Measurements from ENCODE around the gene TRIM46.
"Not testable (repeated sequence)": the region's sequence is repeated elsewhere in the genome, so short reads cannot be mapped to it uniquely, and the experiment has no call there.

The TRIM46 gene

DNA sequence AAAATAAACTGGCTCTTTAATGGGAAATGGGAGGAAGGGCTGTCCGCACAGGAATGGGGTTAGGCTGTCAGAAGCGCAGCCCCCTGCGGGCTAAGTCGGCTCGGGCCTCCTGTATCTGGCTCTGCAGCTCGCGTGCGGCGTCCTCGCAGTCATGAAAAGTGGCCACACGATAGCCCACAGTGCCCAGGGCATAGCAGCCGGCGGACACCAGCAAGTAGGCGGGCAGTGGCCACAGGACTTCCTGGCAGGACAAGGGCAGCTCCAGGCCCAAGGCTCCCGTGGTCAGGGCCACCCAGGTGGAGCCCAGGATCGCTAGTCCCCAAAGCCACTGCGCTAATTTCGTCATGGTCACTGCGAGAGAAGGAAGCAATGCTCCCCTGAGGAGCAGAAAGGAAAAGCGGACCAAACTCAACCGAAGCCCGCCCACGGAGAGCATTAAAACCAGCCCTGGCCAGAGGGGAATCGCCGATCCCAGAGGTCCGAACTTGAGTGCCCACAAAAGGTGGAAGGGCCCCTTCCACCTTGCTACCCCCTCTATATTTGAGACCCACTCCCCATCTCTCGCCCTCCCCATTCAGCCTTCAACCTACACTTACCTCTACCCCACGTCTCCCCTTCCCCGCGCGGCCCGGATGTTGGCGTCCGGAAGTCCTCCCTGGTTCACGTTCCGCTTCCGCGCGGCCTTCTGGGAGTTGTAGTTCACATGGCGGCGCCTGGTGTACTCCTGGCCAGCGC lies 33.6 kb upstream of the TRIM46 start, which contains the start of gene DPM3:
Gene DPM3, minus strand, starts transcription at position 637 of the 735 bp plus-strand sequence. Its CDS starts 291 bp downstream, at position 346.
- peak; percentile 68 for DNase-seq

DNA sequence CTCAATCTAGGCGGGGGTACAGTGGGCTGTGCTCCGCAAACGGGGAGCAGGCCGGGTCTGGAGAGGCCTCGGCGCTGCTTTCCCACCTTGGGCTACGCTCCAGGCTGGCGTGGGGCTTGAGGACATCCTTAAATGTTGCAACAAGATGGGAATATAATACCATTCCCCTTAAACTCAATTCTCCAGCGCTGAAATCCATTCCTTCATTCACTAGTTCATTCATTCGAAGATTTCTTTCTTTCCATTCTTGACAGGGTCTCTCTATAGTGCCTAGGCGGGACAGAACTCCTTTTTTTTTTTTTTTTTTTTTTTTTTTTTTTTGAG lies 33.1 kb upstream of the TRIM46 start:
- DNase-seq, result no peak

DNA sequence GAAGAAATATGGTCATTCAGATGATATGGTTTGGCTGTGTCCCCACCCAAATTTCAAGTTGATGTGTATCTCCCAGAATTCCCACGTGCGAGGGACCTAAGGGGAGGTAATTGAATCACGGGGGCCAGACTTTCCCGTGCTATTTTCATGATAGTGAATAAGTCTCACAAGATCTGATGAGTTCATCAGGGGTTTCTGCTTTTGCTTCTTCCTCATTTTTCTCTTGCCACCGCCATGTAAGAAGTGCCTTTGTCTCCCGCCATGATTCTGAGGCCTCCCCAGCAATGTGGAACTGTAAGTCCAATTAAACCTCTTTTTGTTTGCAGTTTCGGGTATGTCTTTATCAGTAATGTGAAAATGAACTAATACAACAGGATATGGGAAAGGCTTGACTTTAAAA lies 31.9 kb upstream of the TRIM46 start:
- no peak for DNase-seq

DNA sequence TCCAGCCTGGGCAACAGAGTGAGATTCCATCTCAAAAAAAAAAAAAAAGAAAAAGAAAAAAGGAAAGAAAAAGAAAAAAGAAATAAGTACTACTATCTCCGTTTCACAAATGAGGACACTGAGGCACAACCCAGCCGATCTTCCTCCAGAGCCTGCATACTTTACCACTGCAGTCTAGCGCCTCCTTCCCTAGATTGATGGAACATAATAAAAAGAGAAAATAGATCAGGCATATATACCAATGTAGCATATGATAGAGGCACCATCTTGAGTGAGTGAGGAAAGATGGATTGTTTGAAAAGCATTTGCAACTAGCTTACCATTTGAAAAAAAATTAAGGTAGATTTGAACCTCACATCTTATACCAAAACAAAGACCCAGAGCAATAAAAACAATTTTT lies 28.2 kb upstream of the TRIM46 start:
- DNase-seq, result no peak

DNA sequence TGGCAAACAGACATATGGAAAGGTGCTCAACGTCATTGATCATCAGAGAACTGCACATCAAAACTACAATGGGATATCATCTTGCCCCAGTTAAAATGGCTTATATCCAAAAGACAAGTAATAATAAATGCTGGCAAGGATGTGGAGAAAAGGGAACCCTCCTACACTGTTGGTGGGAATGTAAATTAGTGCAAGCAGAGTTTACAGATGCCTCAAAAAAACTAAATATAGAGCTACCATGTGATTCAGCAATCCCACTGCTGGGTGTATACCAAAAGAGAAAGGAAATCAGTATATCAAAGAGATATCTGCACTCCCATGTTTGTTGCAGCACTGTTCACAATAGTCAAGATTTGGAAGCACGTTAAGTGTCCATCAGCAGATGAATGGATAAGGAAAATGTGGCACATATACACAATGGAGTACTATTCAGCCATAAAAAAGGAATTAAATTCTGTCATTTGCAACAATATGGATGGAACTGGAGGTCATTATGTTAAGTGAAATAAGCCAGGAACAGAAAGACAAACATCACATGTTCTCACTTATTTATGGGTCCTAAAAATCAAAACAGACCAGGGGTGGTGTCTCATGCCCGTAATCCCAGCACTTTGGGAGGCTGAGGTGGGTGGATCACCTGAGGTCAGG lies 17.5 kb upstream of the TRIM46 start:
- DNase-seq, result not testable (repeated sequence)

DNA sequence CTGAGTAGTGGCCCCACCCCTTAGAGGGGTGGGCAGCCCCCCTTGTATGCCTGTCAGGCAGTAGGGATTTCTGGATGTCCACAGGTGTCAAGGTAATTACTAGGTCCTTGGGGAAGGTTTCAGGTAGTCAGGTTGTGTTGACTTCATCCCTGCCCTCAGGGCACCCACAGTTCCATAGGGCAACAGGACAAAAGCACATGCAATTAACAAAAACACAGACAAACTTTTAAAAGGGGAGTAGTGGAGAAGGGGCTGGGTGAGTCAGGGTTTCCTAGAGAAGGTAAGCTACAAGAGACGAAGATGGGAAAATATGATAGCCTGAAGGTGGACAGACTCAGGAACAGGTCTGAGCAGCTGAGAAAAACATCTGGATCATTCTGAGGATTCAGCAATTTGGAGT lies 14.7 kb upstream of the TRIM46 start:
- DNase-seq, result no peak

DNA sequence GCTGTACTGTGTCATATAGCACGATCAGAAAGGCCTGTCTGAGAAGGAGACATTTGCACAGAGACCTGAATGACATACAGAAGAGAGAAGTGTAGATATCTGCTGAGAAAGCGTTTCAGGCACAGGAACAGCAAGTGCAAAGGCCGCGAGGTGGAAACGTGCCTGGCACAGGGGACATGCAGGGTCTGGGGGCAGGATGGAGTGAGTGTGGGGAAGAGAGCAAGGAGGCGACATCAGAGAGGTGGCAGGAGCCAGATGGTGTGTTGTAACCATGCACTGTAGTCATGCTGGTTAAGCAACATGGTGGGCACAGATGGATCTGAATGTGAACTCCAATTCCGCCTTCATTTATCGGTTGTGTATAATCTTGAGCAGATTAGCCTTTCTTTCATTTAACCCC lies 13.5 kb upstream of the TRIM46 start:
- no peak for DNase-seq

DNA sequence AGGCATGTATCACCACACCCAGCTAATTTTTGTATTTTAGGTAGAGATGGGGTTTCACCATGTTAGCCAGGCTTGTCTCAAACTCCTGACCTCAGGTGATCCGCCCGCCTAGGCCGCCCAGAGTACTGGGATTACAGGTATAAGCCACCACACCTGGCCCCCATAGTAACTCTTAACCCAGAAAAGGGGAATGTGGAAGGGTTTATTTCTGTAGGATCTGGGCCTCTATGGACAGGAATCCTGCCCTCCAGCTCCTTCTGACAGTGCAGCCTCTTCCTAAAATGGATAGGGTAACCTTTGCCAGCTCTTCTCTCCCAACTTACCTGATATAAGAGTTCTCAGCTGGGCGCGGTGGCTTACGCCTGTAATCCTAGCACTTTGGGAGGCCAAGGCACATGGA lies 11.0 kb upstream of the TRIM46 start:
- not testable (repeated sequence) for DNase-seq

DNA sequence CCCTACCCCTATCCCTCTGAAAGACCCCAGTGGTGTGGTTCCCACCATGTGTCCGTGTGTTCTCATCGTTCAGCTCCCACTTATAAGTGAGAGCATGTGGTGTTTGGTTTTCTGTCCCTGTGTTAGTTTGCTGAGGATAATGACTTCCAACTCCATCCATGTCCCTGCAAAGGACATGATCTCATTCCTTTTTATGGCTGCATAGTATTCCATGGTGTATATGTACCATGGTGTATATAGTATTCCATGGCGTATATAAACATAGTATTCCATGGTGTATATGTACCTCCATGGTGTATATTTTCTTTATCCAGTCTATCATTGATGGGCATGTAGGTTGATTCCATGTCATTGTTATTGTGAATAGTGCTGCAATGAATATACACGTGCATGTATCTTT lies 9.9 kb upstream of the TRIM46 start:
- not testable (repeated sequence) for DNase-seq

DNA sequence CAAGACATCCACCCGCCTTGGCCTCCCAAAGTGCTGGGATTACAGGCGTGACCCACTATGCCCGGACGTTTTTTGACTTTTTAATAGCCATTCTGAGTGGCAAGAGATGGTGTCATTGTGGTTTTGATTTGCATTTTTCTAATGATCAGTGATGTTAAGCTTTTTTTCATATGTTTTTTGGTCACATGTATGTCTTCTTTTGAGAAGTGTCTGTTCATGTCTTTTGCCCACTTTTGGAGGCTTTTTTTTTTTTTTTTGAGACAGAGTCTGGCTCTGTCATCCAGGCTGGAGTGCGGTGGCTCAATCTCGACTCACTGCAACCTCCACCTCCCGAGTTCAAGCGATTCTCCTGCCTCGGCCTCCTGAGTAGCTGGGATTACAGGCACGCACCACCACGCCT lies 9.0 kb upstream of the TRIM46 start:
- DNase-seq, result not testable (repeated sequence)

DNA sequence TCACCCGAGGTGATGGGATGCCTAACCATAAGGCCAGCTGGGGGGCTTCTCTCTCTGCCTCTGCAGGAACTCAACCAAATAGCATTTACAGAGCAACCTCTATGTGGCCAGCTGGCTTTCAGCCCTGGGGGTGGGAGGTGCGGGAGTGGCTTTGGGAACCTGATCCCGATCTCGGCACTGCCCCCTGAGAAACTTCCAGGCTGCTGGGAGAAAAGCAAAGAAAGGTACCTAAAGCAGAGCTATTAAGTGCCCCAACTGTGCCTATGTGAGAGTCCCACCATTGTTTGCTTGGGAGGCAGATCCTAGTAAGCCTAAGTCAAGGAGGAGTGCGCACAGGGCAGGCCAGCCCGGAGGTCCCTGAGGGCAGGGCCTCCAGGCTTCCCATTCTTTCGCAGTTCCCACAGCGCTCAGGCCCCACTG lies 7.6 kb upstream of the TRIM46 start:
- no peak for DNase-seq

DNA sequence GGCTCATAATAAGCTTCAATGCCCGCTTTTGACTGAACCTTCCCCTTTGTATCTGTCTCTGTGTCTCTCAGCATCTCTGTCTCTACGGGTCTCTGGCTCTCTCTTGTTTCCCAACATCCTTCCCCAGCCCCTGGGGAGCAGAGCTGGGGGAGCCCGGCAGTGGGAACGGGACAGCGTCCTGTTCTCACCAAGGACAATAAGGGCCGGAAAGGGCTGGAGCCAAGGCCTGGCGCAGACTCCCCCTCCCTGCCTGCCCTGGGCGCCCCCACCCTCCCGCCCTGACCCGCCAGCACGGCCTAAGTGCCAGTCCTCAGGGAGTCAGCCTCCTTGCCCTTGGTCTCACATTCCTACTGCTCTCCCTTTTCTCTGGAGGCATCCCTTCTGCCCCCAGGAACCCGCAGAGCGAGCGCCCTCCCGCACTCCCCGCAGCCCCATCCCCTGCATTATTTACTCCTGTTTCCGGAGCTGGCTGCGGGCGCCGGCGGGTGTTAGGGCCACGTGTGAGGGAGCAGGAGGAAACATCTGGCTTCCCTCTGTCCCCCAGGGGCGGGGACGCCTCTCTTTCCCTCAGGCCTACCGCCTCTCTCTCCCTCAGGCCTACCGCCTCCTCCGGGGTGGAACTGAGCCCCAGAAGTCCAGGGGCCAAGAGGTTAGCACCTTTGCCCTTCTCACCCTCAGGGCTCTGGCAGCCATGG lies 7.0 kb upstream of the TRIM46 start:
- no peak for DNase-seq

DNA sequence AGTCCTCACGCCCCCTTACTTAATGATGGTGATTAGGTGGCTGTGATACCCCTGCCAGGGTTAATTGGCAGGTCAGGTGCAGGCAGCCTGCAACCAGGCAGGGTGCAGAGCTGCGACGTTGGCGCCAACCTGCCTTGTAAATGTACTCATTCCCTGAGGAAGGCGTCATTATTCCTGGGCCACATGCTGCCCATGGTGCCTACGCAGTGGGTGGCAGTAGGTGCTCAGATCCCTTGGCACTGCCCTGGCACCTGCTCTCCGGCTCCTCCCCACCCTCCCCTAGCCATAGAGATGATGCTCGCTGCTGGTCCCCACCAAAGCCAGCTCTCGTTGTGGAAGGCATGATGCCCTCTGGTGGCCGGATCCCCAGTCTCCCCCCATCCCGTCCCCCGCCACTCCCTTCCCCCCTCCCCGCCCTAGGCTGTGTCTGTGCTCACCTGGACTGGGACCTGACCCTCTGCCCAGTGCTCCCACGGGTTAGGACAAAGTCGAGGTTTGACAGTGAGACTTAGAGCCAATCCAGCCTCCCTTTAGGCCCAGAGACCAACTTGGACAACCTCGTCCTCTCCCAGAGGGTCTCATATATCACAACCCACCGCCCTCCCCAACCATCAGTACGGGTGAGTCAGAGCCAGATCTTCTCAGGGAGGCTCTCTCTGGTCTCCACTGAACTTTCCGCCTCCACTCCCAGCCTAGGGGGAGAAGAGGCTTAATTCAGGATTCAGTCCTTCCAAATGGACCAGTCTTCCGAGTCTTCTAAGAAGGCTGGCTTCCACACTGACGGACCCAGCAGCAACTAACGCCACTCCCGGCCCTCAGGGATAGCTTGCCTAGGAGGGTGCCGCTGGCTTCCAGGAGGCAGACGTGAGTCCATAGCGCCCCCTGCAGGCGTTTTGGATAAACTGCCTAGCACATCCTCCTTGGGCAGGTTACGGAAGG lies 6.2 kb upstream of the TRIM46 start:
- no peak for DNase-seq

DNA sequence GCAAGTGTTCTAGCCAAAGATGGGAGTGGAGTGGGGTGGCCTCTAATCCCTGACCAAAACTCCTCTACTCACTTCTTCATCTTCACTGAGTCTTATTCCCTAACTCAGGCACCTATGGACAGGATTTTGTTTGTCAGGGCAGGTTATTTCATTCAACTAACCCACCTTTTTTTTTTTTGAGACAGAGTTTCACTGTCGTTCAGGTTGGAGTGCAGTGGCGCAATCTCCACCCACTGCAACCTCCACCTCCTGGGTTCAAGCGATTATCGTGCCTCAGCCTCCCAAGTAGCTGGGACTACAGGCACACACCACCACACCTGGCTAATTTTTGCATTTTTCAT lies 5.6 kb upstream of the TRIM46 start:
- not testable (repeated sequence) for DNase-seq

DNA sequence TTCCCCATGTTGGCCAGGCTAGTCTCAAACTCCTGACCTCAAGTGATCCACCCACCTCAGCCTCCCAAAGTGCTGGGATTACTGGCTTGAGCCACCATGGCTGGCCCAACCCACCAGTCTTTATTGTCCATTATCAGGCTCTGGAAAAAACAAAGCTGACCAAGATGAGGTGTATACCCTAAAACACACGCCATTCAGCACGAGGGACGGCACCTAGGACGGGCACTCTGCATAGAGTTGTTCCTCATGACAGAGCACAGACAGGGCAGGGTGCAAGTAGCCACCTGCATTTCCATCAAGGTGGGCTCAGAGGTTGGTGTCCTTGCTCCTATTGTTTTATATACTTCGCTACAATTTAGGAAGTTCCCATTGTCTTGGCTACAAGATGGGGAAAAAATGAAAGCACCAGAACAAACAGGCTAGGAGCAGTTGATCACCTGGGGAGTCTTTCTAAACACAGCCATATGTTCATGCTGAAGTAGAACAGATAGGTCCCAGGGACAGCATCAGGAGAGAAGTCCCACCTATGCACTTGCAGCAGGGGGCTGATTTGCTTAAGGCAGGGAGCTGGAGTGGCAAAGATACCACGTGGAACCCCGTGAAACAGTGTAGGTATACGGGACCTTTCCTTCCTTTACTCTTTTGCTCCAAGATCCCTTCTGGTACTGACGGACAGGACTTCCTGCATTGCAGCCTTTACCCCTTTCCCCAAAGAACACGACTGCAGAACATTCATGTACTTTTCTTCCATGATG lies 5.0 kb upstream of the TRIM46 start:
- DNase-seq, result no peak

DNA sequence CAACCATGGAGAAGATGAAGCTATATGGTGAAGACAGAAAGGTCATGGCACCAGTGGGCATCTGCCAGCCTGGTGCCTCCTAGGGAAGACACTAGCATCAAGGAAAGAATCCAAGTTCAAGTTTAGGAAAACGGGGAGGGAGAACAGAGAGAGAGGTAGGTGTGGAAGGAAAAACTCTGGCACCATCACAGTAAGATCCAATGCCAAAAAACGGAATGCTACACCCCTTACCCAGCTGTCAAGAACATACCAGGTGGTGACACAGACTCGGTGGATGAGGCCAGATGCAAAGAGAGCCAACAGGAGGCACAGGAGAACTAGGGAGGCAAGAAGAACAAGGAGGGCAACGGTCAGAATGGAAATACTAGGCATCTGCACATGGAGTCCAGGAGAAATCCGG lies 4.1 kb upstream of the TRIM46 start:
- no peak for DNase-seq

DNA sequence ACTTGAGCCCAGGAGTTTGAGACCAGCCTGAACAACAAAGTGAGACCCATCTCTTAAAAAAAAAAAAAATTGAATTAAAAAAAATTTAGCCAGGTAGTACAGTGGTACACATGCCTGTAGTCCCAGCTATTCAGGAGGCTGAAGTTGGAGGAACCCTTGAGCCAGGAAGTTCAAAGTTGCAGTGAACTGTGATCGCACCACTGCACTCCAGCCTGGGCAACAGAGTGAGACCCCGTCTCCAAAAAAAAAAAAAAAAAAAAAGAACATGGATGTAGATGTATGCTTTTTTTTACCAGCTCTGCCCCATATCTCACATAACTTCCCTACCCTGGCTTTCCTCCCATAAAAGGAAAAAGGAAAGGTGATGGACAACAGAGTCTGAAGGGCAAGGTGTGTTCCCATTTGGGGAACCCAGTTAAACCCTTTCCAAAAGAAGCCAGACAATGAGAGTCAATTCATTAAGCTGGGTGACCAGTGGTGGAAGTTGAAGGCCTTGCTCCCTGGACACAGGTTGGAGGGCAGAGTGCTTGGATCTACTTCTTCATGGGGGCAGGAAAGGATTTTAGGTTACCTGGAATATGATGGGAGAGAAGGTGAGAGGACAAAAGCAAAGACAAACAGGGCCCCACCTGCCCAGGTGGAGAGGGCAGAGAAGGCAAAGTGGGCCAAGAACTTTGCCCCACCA lies 3.4 kb upstream of the TRIM46 start:
- no peak for DNase-seq

DNA sequence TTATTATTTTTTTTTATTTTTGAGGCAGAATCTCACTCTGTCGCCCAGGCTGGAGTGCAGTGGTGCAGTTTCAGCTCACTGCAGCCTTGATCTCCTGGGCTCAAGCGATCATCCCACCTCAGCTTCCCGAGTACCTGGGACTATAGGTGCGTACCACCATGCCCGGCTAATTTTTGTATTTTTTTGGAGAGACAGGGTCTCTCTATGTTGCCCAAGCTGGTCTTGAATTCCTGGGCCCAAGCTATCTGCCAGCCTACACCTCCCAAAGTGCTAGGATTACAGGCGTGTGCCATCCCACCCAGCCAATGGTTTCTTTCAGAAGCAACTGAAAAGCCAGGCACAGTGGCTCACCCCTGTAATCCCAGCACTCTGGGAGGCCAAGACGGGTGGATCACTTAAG lies 2.8 kb upstream of the TRIM46 start:
- no peak for DNase-seq

DNA sequence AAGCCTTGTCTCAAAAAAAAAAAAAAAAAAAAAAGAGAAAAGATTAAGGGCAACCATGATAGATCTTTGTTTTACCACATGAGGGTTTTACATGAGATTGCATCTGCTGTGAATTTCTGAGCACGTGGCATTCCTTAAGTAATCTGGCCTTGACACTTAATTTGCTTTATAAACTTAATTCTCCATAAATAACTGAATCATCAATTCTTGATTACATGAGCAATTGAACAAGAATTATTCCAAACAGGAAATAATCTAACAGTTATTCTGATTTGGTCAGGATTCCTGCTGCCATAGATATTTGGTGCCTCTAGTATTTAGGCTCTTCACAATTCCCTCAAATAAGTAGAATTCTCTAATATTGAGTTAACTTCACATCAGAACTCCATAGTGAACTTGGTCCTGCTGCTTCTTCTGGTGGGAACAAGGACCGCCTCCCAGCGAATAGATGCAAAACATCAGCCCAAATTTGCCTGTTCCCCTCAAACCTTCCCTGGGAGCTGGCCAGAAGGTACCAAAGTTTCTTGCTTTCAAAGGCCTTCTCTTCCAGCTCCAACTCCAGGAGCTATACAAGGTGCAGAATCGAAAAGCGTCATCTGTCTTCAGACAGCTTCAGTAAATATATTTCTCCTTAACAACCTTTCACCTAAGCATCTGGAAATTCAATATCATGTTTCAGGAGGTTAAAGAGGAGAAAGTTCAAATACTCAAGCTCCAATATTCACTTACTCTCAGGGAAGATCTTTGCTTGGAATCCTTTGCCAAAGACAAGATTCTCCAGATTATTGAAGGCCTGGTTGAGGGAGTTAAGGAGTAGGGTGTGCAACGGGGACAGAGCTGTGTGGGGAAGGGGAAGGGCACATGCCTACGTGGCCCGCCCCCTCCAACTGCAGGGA lies 1.6 kb upstream of the TRIM46 start:
- DNase-seq, result no peak

DNA sequence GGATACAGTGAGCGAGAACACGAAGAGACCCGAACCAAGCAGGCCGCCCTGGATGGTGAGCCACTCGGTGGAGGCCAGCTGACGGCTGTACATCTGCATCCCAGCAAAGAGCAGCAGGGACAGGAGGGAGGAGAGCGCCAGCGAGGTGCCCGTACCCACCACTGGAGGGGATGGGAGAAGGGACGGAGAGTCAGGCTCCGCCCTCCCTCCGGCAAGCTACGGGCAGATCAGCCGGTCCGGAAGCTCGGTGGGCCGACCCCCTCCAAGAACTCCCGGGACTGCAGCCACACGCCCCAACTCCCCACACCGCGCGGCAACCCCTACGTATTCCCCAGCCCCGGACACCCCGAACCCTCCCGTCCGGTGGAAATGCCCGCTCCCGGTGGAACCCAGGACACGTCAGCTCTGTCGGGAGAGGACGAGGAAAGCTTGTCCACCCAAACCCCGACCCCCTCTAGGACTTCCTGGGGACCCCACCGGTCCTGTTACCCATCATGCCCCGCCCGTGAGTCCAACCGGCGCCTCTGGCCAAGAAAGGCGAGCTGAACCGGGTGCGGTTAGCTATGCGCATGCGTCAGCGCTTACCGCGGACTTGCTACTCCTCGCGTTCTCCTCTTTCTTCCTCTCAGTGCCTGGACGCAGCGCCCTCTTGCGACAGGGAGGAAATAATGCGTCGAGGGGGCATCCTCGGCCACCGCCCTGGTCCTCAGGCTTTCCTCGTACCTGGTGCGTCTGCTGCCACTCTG lies 744 bp upstream of the TRIM46 start, which contains the start of gene KRTCAP2:
Gene KRTCAP2, minus strand, starts transcription at position 573 of the 746 bp plus-strand sequence. Its CDS starts 80 bp downstream, at position 493.
- DNase-seq, result peak; percentile 75

Data from activated gamma-delta T cell (primary cell).